Ishikawa (cell line): ENCODE measurements around the gene GCA.

Source experiments
- EGR1 ChIP-seq: IDR thresholded peaks from 2 replicates; pipeline ENCODE4 v1.6.1; 2012
- NFIC ChIP-seq: IDR thresholded peaks from 2 replicates; pipeline ENCODE4 v1.6.1; 2012
- TF ChIP-seq, protein P1 (sequence below): IDR thresholded peaks from 2 replicates; pipeline ENCODE4 v1.6.1; 2012; ENCODE audit warnings: low read depth, mild to moderate bottlenecking

DNA sequence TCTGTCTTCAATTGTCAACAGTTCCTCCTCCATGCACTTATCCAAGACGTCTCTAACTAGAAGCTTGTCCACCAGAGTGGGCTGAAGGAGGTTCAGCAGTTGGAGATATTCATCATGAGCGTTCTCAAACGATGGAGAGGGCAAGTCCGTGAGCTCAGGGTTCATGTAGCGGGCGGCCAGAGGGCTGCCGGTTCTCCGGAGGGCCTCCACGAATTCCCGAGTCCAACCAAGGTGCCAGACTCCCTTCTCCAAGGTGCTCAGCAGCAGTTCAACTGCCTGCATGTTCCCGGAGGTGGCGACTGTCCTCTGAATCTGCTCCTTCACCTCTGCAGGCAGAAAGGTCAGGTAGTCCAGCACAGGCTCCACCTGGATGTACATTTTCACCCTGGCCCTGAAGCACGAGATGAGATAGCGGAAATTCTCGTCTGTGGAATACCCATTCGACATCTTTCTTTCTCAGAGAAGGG is 26.0 kb upstream of the GCA start:
- no peak for TF ChIP-seq EGR1
- no peak for TF ChIP-seq NFIC
- TF ChIP-seq, protein P1, sequence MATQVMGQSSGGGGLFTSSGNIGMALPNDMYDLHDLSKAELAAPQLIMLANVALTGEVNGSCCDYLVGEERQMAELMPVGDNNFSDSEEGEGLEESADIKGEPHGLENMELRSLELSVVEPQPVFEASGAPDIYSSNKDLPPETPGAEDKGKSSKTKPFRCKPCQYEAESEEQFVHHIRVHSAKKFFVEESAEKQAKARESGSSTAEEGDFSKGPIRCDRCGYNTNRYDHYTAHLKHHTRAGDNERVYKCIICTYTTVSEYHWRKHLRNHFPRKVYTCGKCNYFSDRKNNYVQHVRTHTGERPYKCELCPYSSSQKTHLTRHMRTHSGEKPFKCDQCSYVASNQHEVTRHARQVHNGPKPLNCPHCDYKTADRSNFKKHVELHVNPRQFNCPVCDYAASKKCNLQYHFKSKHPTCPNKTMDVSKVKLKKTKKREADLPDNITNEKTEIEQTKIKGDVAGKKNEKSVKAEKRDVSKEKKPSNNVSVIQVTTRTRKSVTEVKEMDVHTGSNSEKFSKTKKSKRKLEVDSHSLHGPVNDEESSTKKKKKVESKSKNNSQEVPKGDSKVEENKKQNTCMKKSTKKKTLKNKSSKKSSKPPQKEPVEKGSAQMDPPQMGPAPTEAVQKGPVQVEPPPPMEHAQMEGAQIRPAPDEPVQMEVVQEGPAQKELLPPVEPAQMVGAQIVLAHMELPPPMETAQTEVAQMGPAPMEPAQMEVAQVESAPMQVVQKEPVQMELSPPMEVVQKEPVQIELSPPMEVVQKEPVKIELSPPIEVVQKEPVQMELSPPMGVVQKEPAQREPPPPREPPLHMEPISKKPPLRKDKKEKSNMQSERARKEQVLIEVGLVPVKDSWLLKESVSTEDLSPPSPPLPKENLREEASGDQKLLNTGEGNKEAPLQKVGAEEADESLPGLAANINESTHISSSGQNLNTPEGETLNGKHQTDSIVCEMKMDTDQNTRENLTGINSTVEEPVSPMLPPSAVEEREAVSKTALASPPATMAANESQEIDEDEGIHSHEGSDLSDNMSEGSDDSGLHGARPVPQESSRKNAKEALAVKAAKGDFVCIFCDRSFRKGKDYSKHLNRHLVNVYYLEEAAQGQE = no peak
